Right atrium auricular region (tissue), 2 donors: ENCODE results near the gene KMT2A. TPM values are rescaled to one million over a fixed set of nuclear protein-coding genes. Genes with fewer than 3 reads are reported as not detected.
"Not testable (repeated sequence)": the region's sequence is repeated elsewhere in the genome, so short reads cannot be mapped to it uniquely, and the experiment has no call there.

Experiments used
- DNase-seq: peaks from one replicate; pipeline ENCODE4 v3.0.0-alpha.2; 2019; ENCODE audit warnings: low spot score
- H3K27ac ChIP-seq, 2 donors: fragments of 200-600 bp; sonication (generic); 1 replicate in 1 of 2; 2 replicates in 1 of 2; pipeline ENCODE4 v1.5.1; 2016 to 2019
- H3K27me3 ChIP-seq, 2 donors: fragments of 200-600 bp; sonication (generic); one replicate each; pipeline versions ENCODE4 v1.5.1 to v1.6.0; 2017 to 2019
- H3K36me3 ChIP-seq: fragments of 200-600 bp; sonication (generic); one replicate; pipeline ENCODE4 v1.5.1; 2016
- H3K4me1 ChIP-seq, 2 donors: fragments of 200-600 bp; sonication (generic); one replicate each; pipeline versions ENCODE4 v1.5.1 to v1.6.0; 2017 to 2019
- H3K4me3 ChIP-seq, 2 donors: fragments of 200-600 bp; sonication (generic); 1 replicate in 1 of 2; 2 replicates in 1 of 2; pipeline ENCODE4 v1.5.1; 2017 to 2019; ENCODE audit warnings: mild to moderate bottlenecking in 1 of 2, moderate library complexity in 1 of 2
- H3K9me3 ChIP-seq, 2 donors: fragments of 200-600 bp; sonication (generic); one replicate each; pipeline ENCODE4 v1.5.1; 2019
- CTCF ChIP-seq, 2 donors: fragments of 200-600 bp; sonication (generic); IDR thresholded peaks; one replicate each; pipeline ENCODE4 v1.5.1; 2019; ENCODE audit warnings: antibody characterized with exemption in 2 of 2
- total RNA-seq, 2 donors: library from RNA; depleted of rRNA; stranded (reverse); fragments of >200 nt; gene quantifications; one replicate each; pipeline ENCODE4 v1.1.0, GENCODE V29; 2016

KMT2A gene
- total RNA-seq, 2 donors from 2014 or later, result 28.1 to 41.7 TPM

- Histone ChIP-seq H3K4me1 (peaks cover 0 to 55% of the 10 kb centered on the region in 2 donors), H3K27ac (peak overlapping the region; percentile 76 to 87), H3K27me3 (no peaks in the 10 kb centered on the region), H3K4me3 (peak overlapping the region; percentile 90 to 95), H3K36me3 (peaks cover 9% of the 10 kb centered on the region), H3K9me3 (no peaks in the 10 kb centered on the region)
- no peak for TF ChIP-seq CTCF (IDR thresholded peaks at IDR 0.05)
- DNase-seq, result no peak
These were observed 34.3 kb upstream of the KMT2A start for GRCh38 chr11:118401880-118402590.

- H3K27ac ChIP-seq, result peak overlapping the region in 1 of 2 donors; percentile 76
- not testable (repeated sequence) for DNase-seq, H3K9me3 ChIP-seq, H3K27me3 ChIP-seq
- peak overlapping the region; percentile 90 to 95 for H3K4me3 ChIP-seq
- peaks cover 0 to 55% of the 10 kb centered on the region in 2 donors for H3K4me1 ChIP-seq
- H3K36me3 ChIP-seq, result peaks cover 13% of the 10 kb centered on the region
These were observed 33.7 kb upstream of the KMT2A start for GRCh38 chr11:118402594-118402993.

GRCh38 chr11:118406599-118407166 is 29.6 kb upstream of the KMT2A start:
- Histone ChIP-seq H3K4me3 (no peak overlapping the region), H3K36me3 (peaks cover 21% of the 10 kb centered on the region), H3K9me3 (no peaks in the 10 kb centered on the region), H3K27ac (no peak overlapping the region), H3K4me1 (peaks cover 0 to 63% of the 10 kb centered on the region in 2 donors), H3K27me3 (no peaks in the 10 kb centered on the region)
- no peak for TF ChIP-seq CTCF (IDR thresholded peaks at IDR 0.05)
- no peak for DNase-seq

- no peak overlapping the region for H3K4me3 ChIP-seq
- DNase-seq, result no peak
- H3K4me1 ChIP-seq, result peaks cover 0 to 33% of the 10 kb centered on the region in 2 donors
- peaks cover 21% of the 10 kb centered on the region for H3K36me3 ChIP-seq
- no peak for TF ChIP-seq CTCF (IDR thresholded peaks at IDR 0.05)
- no peaks in the 10 kb centered on the region for H3K9me3 ChIP-seq
- no peak overlapping the region for H3K27ac ChIP-seq
- H3K27me3 ChIP-seq, result no peaks in the 10 kb centered on the region
These were observed 26.1 kb upstream of the KMT2A start for GRCh38 chr11:118410055-118410745.

- Histone ChIP-seq H3K4me3 (no peak overlapping the region), H3K27ac (no peak overlapping the region), H3K36me3 (peaks cover 19% of the 10 kb centered on the region), H3K9me3 (no peaks in the 10 kb centered on the region), H3K4me1 (peaks cover 0 to 27% of the 10 kb centered on the region in 2 donors), H3K27me3 (no peaks in the 10 kb centered on the region)
- TF ChIP-seq CTCF (IDR thresholded peaks at IDR 0.05), result no peak
- DNase-seq, result no peak
These were observed 24.8 kb upstream of the KMT2A start for GRCh38 chr11:118411530-118411929.

- H3K36me3 ChIP-seq, result peaks cover 5% of the 10 kb centered on the region
- no peak for DNase-seq
These were observed 23.4 kb upstream of the KMT2A start for GRCh38 chr11:118412921-118413320.

More at GRCh38 chr11:118412921-118413320, 23.4 kb upstream of the KMT2A start:
- Histone ChIP-seq H3K4me1 (peaks cover 0 to 22% of the 10 kb centered on the region in 2 donors), H3K4me3 (no peak overlapping the region), H3K9me3 (no peaks in the 10 kb centered on the region), H3K27me3 (no peaks in the 10 kb centered on the region), H3K27ac (no peak overlapping the region)
- TF ChIP-seq CTCF (IDR thresholded peaks at IDR 0.05), result no peak
